H1 (cell line): Measurements from ENCODE around the gene TPRG1L. TPM values are rescaled to one million over a fixed set of nuclear protein-coding genes. Genes with fewer than 3 reads are reported as not detected.

Source experiments
- CTCF ChIA-PET: fragments of 300-600 bp; sonication (Branson Sonifier 250); formaldehyde crosslinking; loops from one replicate; lab custom pipeline; 2021; ENCODE audit not compliant: partially characterized antibody; lab: Charles Lee
- POLR2A ChIA-PET: fragments of 300-600 bp; sonication (Branson Sonifier 250); formaldehyde crosslinking; loops from one replicate; lab custom pipeline; 2021; ENCODE audit warnings: inconsistent platforms; ENCODE audit not compliant: partially characterized antibody; lab: Charles Lee
- DNase-seq, 2 experiments: peaks; one replicate each; pipeline versions ENCODE4 v3.0.0 to v3.0.0-alpha.2; 2010 to 2022; ENCODE audit warnings: low spot score in 2 of 2, low read depth in 1 of 2, mixed read lengths in 1 of 2
- FAIRE-seq: peaks from 2 replicates; lab custom pipeline; 2011; peaks lifted over from hg19 to GRCh38; lab: Jason Lieb, UNC
- H2AFZ ChIP-seq: 2 replicates; pipeline ENCODE4 v1.8.1; 2012; ENCODE audit warnings: low read length, inconsistent platforms
- H2AK5ac ChIP-seq: 2 replicates; pipeline ENCODE4 v1.6.1; 2013; ENCODE audit warnings: low read depth, low read length
- H2BK120ac ChIP-seq: replicated peaks from 2 replicates; pipeline ENCODE3; 2013; ENCODE audit warnings: low read depth, low read length, inconsistent platforms
- H2BK12ac ChIP-seq: 2 replicates; pipeline ENCODE4 v1.6.1; 2013; ENCODE audit warnings: low read depth, low read length
- H2BK15ac ChIP-seq: 2 replicates; pipeline ENCODE4 v1.6.1; 2013; ENCODE audit warnings: low read length
- H2BK20ac ChIP-seq: 2 replicates; pipeline ENCODE4 v1.6.1; 2013; ENCODE audit warnings: low read length
- H2BK5ac ChIP-seq: 2 replicates; pipeline ENCODE4 v1.6.1; 2013; ENCODE audit warnings: low read depth, low read length
- H3K14ac ChIP-seq: 2 replicates; pipeline ENCODE4 v1.6.1; 2013; ENCODE audit warnings: inconsistent platforms; ENCODE audit not compliant: insufficient read length
- H3K18ac ChIP-seq: 2 replicates; pipeline ENCODE4 v1.6.1; 2013; ENCODE audit warnings: low read length; ENCODE audit errors: extremely low read depth
- H3K23ac ChIP-seq: 2 replicates; pipeline ENCODE4 v1.6.1; 2013; ENCODE audit warnings: inconsistent platforms; ENCODE audit not compliant: insufficient read length
- H3K23me2 ChIP-seq: 2 replicates; pipeline ENCODE4 v1.6.1; 2013; ENCODE audit warnings: low read depth, low read length
- H3K27ac ChIP-seq: 2 replicates; pipeline ENCODE4 v1.6.1; 2011; ENCODE audit warnings: low read depth, low read length, inconsistent platforms
- H3K27me3 ChIP-seq, 4 experiments: replicated peaks in 1 of 4; 1 replicate in 1 of 4; 2 replicates in 3 of 4; pipeline versions ENCODE4 v1.6.1 to v1.8.1; 2011 to 2013; ENCODE audit warnings: low read length in 3 of 4, mild to moderate bottlenecking in 3 of 4, inconsistent platforms in 2 of 4, mixed read lengths in 2 of 4, moderate library complexity in 1 of 4; ENCODE audit not compliant: control insufficient read depth in 3 of 4, insufficient read depth in 3 of 4; ENCODE audit errors: extremely low read depth in 1 of 4
- H3K36me3 ChIP-seq, 4 experiments: 2 replicates each; pipeline versions ENCODE4 v1.6.1 to v1.8.1; 2011 to 2013; ENCODE audit warnings: mild to moderate bottlenecking in 4 of 4, low read length in 3 of 4, moderate library complexity in 2 of 4, control low read depth in 1 of 4, inconsistent platforms in 1 of 4; ENCODE audit not compliant: insufficient read depth in 4 of 4, control insufficient read depth in 2 of 4
- H3K4ac ChIP-seq: replicated peaks from 2 replicates; pipeline ENCODE3; 2013; ENCODE audit warnings: low read length, low read depth, mixed read lengths, inconsistent platforms; ENCODE audit not compliant: insufficient read length
- H3K4me1 ChIP-seq, 4 experiments: replicated peaks in 1 of 4; 1 replicate in 1 of 4; 2 replicates in 3 of 4; pipeline versions ENCODE4 v1.6.1 to v1.8.1; 2011 to 2013; ENCODE audit warnings: low read length in 3 of 4, inconsistent platforms in 2 of 4, mixed read lengths in 1 of 4; ENCODE audit not compliant: insufficient read depth in 4 of 4, control insufficient read depth in 3 of 4
- H3K4me2 ChIP-seq, 2 experiments: 2 replicates each; pipeline versions ENCODE4 v1.6.1 to v1.8.1; 2011 to 2013; ENCODE audit warnings: low read depth in 2 of 2, low read length in 2 of 2, control low read depth in 1 of 2, inconsistent platforms in 1 of 2, mild to moderate bottlenecking in 1 of 2; ENCODE audit not compliant: insufficient read depth in 1 of 2
- H3K4me3 ChIP-seq, 4 experiments: fragments of 200-600, 300-600 bp in 1 of 4; sonication (generic), shearing (Covaris generic), sonication (Bioruptor Twin) in 1 of 4; 2 replicates each; pipeline versions ENCODE4 v1.5.1 to v1.8.1; 2011 to 2016; ENCODE audit warnings: low read length in 4 of 4, low read depth in 3 of 4, control low read depth in 2 of 4, inconsistent platforms in 2 of 4, mild to moderate bottlenecking in 2 of 4, mixed read lengths in 1 of 4, moderate library complexity in 1 of 4; ENCODE audit not compliant: insufficient read depth in 2 of 4; ENCODE audit errors: extremely low read depth in 1 of 4
- H3K56ac ChIP-seq: replicated peaks from 2 replicates; pipeline ENCODE3; 2013; ENCODE audit warnings: low read depth, mild to moderate bottlenecking, mixed read lengths, low read length, inconsistent platforms; ENCODE audit not compliant: insufficient read length
- H3K79me1 ChIP-seq: 2 replicates; pipeline ENCODE4 v1.6.1; 2013; ENCODE audit warnings: low read depth, low read length, control low read depth
- H3K79me2 ChIP-seq, 2 experiments: 2 replicates each; pipeline versions ENCODE4 v1.6.1 to v1.8.1; 2012 to 2013; ENCODE audit warnings: low read length in 2 of 2, mild to moderate bottlenecking in 2 of 2, inconsistent platforms in 1 of 2; ENCODE audit not compliant: insufficient read depth in 2 of 2, control insufficient read depth in 1 of 2
- H3K9ac ChIP-seq, 4 experiments: replicated peaks in 1 of 4; 1 replicate in 1 of 4; 2 replicates in 3 of 4; pipeline versions ENCODE4 v1.6.1 to v1.8.1; 2011 to 2013; ENCODE audit warnings: low read depth in 3 of 4, low read length in 3 of 4, control low read depth in 2 of 4, mild to moderate bottlenecking in 2 of 4, moderate library complexity in 2 of 4, inconsistent platforms in 1 of 4; ENCODE audit errors: extremely low read depth in 1 of 4
- H3K9me3 ChIP-seq, 2 experiments: 2 replicates each; pipeline versions ENCODE4 v1.6.1 to v1.8.1; 2012 to 2013; ENCODE audit warnings: mild to moderate bottlenecking in 2 of 2, moderate library complexity in 2 of 2, control low read depth in 1 of 2, inconsistent platforms in 1 of 2, low read depth in 1 of 2, low read length in 1 of 2, mixed read lengths in 1 of 2; ENCODE audit not compliant: insufficient read depth in 2 of 2
- H4K20me1 ChIP-seq, 2 experiments: replicated peaks in 1 of 2; 2 replicates each; pipeline versions ENCODE3 to v1.8.1; 2011 to 2013; ENCODE audit warnings: inconsistent platforms in 2 of 2, low read length in 2 of 2, mild to moderate bottlenecking in 1 of 2; ENCODE audit not compliant: insufficient read depth in 2 of 2, control insufficient read depth in 1 of 2
- H4K5ac ChIP-seq: 2 replicates; pipeline ENCODE4 v1.6.1; 2013; ENCODE audit warnings: low read length, low read depth, mixed read lengths, inconsistent platforms; ENCODE audit not compliant: insufficient read length
- H4K8ac ChIP-seq: 2 replicates; pipeline ENCODE4 v1.8.0; 2013; ENCODE audit warnings: mild to moderate bottlenecking, moderate library complexity, low read length, inconsistent platforms; ENCODE audit not compliant: insufficient read depth; ENCODE audit errors: extremely low read depth
- H4K91ac ChIP-seq: replicated peaks from 2 replicates; pipeline ENCODE3; 2013; ENCODE audit warnings: low read length, mixed read lengths, inconsistent platforms; ENCODE audit not compliant: insufficient read length
- CTCF ChIP-seq, 3 experiments: IDR thresholded peaks; 1 replicate in 2 of 3; 2 replicates in 1 of 3; pipeline versions ENCODE4 v1.5.1 to v1.6.1; 2011; ENCODE audit warnings: low read length in 3 of 3, mild to moderate bottlenecking in 3 of 3, inconsistent platforms in 2 of 3, low read depth in 1 of 3, moderate library complexity in 1 of 3; ENCODE audit not compliant: insufficient read depth in 1 of 3; ENCODE audit errors: control extremely low read depth in 1 of 3
- KDM4A ChIP-seq: IDR thresholded peaks from one replicate; pipeline ENCODE4 v1.7.1; 2012; ENCODE audit warnings: low read depth, mild to moderate bottlenecking, moderate library complexity, low read length, inconsistent platforms; ENCODE audit not compliant: severe bottlenecking
- MAFK ChIP-seq: IDR thresholded peaks from 2 replicates; pipeline ENCODE4 v1.6.1; 2012; ENCODE audit warnings: low read depth, mild to moderate bottlenecking, improper control_type of control experiment, low read length
- RFX5 ChIP-seq: IDR thresholded peaks from 2 replicates; pipeline ENCODE4 v1.6.1; 2011; ENCODE audit warnings: low read depth, low read length, improper control_type of control experiment, borderline replicate concordance
- RXRA ChIP-seq: IDR thresholded peaks from 2 replicates; pipeline ENCODE4 v1.6.1; 2011; ENCODE audit warnings: low read depth, mild to moderate bottlenecking, low read length, moderate library complexity; ENCODE audit not compliant: insufficient read depth
- TAF7 ChIP-seq: optimal IDR thresholded peaks from 2 replicates; pipeline ENCODE3; 2011; ENCODE audit warnings: low read depth, mild to moderate bottlenecking, inconsistent platforms, low read length, moderate library complexity, borderline replicate concordance
- ZNF274 ChIP-seq: IDR thresholded peaks from 2 replicates; pipeline ENCODE4 v1.7.0; 2012; ENCODE audit warnings: low read length, borderline replicate concordance; ENCODE audit errors: extremely low read depth
- WGBS, 2 experiments: shearing (Covaris generic) in 1 of 2; methylation state at CpG; one replicate each; pipeline versions ENCODE4 v1.1.6 to v1.1.7; 2013 to 2015; ENCODE audit warnings: low lambda C conversion rate in 2 of 2, mixed read lengths in 2 of 2, inconsistent platforms in 1 of 2, low coverage in 1 of 2, missing lambda C conversion rate in 1 of 2; ENCODE audit not compliant: insufficient replicate concordance in 2 of 2, insufficient coverage in 1 of 2, insufficient read length in 1 of 2; ENCODE audit errors: extremely low coverage in 1 of 2, missing lambda C conversion rate in 1 of 2; 5-methylcytosine and 5-hydroxymethylcytosine counted together
- polyA plus RNA-seq, 7 experiments: library from polyadenylated mRNA; depleted of rRNA in 3 of 7; stranded (reverse) in 5 of 7; unstranded in 2 of 7; fragments of >200 nt in 5 of 7; fragments of 200-250 nt in 2 of 7; gene quantifications; 1 replicate in 5 of 7; 2 replicates in 1 of 7; 4 replicates in 1 of 7; pipeline versions ENCODE4 v1.2.1 to v1.2.3, GENCODE V29; 2011 to 2013; ENCODE audit warnings: missing spikeins in 2 of 7, mixed read lengths in 2 of 7
- total RNA-seq: library from RNA; stranded (reverse); fragmentation: NEBNext Ultra II Directional; extraction: Animal tissue kit (Norgen Biotek cat#: 25700); gene quantifications from 2 replicates; pipeline ENCODE4 v1.2.1, GENCODE V29; 2021

TPRG1L gene
- total and polyA plus RNA-seq, 2 of the 8 experiments (the other 6 are each of a cell fraction or from before 2014, with no cell fraction given): 21.7 to 22.3 TPM

DNA sequence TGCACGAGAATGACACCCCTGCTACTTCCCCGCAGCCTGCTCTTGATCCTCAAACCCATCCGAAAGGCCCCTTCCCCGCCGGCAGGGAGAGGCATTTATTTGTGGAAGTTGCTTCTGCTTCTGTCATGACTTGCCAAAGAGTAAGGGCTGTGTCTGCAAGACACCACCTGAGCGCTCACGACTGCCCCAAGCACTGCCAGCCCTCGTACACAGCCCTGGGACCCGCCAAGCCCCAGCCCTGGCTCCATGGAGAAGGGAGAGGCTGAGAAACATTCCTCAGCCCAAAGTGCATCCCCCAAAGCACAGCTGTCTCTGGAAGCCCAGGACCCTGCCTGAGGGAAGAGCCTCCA lies 6.3 kb upstream of the TPRG1L start:
- Histone ChIP-seq H2BK5ac (no peak overlapping the region), H2AFZ (no peak overlapping the region), H3K18ac (no peak overlapping the region; the same call in 1 of the 2 replicates), H3K79me2 (no peaks in the 10 kb centered on the region), H4K5ac (no peak overlapping the region), H4K20me1 (peaks cover 1 to 2% of the 10 kb centered on the region in 2 experiments), H2BK120ac (no peak overlapping the region), H3K36me3 (no peaks in the 10 kb centered on the region), H3K14ac (no peak overlapping the region), H3K56ac (no peak overlapping the region), H3K4me1 (peaks cover 0 to 10% (median 7%) of the 10 kb centered on the region in 4 experiments; a peak in 6 of 7 replicates), H3K4me3 (no peak overlapping the region), H3K27ac (no peak overlapping the region), H3K4me2 (no peak overlapping the region), H4K8ac (no peak overlapping the region), H2BK20ac (no peak overlapping the region), H2AK5ac (no peak overlapping the region), H3K79me1 (no peaks in the 10 kb centered on the region), H2BK12ac (no peak overlapping the region), H3K23me2 (no peaks in the 10 kb centered on the region; the same call in 1 of the 2 replicates), H3K23ac (no peak overlapping the region), H2BK15ac (no peak overlapping the region), H3K9me3 (no peaks in the 10 kb centered on the region), H3K4ac (no peak overlapping the region), H3K9ac (no peak overlapping the region), H4K91ac (no peak overlapping the region), H3K27me3 (no peaks in the 10 kb centered on the region; a peak in 1 of 7 replicates)
- DNase-seq (no peak), FAIRE-seq (no peak)
- ChIA-PET POLR2A (interaction anchor here (0.8 to 0.9 kb wide), 2 partner anchors 123 to 165 kb away, joined by 3 to 4 read pairs; no protein-coding TSS in a partner anchor), CTCF (interaction anchor here (0.7 to 6.7 kb wide), 55 partner anchors 9 to 1166 kb away, joined by 3 to 148 read pairs (median 6); partner anchors contain the start of gene WRAP73)
- TF ChIP-seq TAF7: no peak
- no peak for TF ChIP-seq KDM4A
- no peak for TF ChIP-seq ZNF274
- no peak for TF ChIP-seq MAFK
- no peak for TF ChIP-seq RXRA
- no peak for TF ChIP-seq RFX5
- TF ChIP-seq CTCF (IDR thresholded peaks at IDR 0.05; ENCODE audit: control extremely low read depth in 1 of 3, insufficient read depth in 1 of 3, low read depth in 1 of 3, low read length in 3 of 3): no peak
- WGBS, 2 experiments: 94% methylated on average over 9 of the region's 9 CpGs; no CpG with 5 or more reads in 1 of the 2 experiments
